PC-3 (cell line): ENCODE measurements around the gene MAG. TPM values are rescaled to one million over a fixed set of nuclear protein-coding genes. Genes with fewer than 3 reads are reported as not detected.

ENCODE experiments used
- ATAC-seq: fragments of 200-7000 bp; cut with Tn5 transposase; 2 replicates; pipeline ENCODE4 v1.9.1; 2020; ENCODE audit warnings: mild to moderate bottlenecking, moderate library complexity
- BruUV-seq: library from RNA; stranded (reverse); fragments of 400-500 nt; replicated peaks from 2 replicates; lab custom pipeline; 2021; lab: Mats Ljungman, UMichigan
- CTCF ChIA-PET: fragments of 300-600 bp; sonication (Branson Sonifier 250); formaldehyde crosslinking; loops from one replicate; lab custom pipeline; 2022; ENCODE audit warnings: antibody characterized with exemption; lab: Charles Lee
- POLR2A ChIA-PET: fragments of 300-600 bp; sonication (Branson Sonifier 250); formaldehyde crosslinking; loops from one replicate; lab custom pipeline; 2022; ENCODE audit warnings: antibody characterized with exemption; ENCODE audit not compliant: unreplicated experiment; lab: Charles Lee
- DNase-seq: peaks from one replicate; pipeline ENCODE4 v3.0.0-alpha.2; 2015
- H2AFZ ChIP-seq: fragments of 300-600 bp; sonication (generic); 2 replicates; pipeline ENCODE4 v1.6.0; 2016; ENCODE audit warnings: antibody characterized with exemption, low read length
- H3F3A ChIP-seq: fragments of 300-600 bp; sonication (generic); one replicate; pipeline ENCODE4 v1.6.0; 2017; ENCODE audit warnings: antibody characterized with exemption, low read length, control low read depth, mild to moderate bottlenecking; ENCODE audit not compliant: unreplicated experiment
- H3K27ac ChIP-seq: fragments of 300-600 bp; sonication (generic); 2 replicates; pipeline ENCODE4 v1.5.1; 2016; ENCODE audit warnings: mild to moderate bottlenecking, low read length
- H3K27me3 ChIP-seq: fragments of 300-600 bp; sonication (generic); 2 replicates; pipeline ENCODE4 v1.6.1; 2016; ENCODE audit warnings: low read length, mixed read lengths
- H3K36me3 ChIP-seq: fragments of 300-600 bp; sonication (generic); 2 replicates; pipeline ENCODE4 v1.6.1; 2016; ENCODE audit warnings: low read depth, mixed run types, low read length, mixed read lengths
- H3K4me1 ChIP-seq: fragments of 300-600 bp; sonication (generic); 2 replicates; pipeline ENCODE4 v1.5.1; 2016; ENCODE audit warnings: low read length; ENCODE audit not compliant: insufficient read depth
- H3K4me2 ChIP-seq: fragments of 300-600 bp; sonication (generic); 2 replicates; pipeline ENCODE4 v1.6.0; 2016; ENCODE audit warnings: low read length
- H3K4me3 ChIP-seq: fragments of 300-600 bp; sonication (generic); 2 replicates; pipeline ENCODE4 v1.5.1; 2016; ENCODE audit warnings: mild to moderate bottlenecking, low read length, mixed read lengths
- H3K79me2 ChIP-seq: fragments of 300-600 bp; sonication (generic); 2 replicates; pipeline ENCODE4 v1.6.1; 2017; ENCODE audit warnings: low read length, mixed read lengths
- H3K9ac ChIP-seq: fragments of 300-600 bp; sonication (generic); 2 replicates; pipeline ENCODE4 v1.6.0; 2016; ENCODE audit warnings: mild to moderate bottlenecking, low read length
- H3K9me2 ChIP-seq: fragments of 300-600 bp; sonication (generic); replicated peaks from 2 replicates; pipeline ENCODE4 v1.6.1; 2016; ENCODE audit warnings: mixed run types, low read length, mixed read lengths
- H3K9me3 ChIP-seq: fragments of 300-600 bp; sonication (generic); 2 replicates; pipeline ENCODE4 v1.6.1; 2016; ENCODE audit warnings: low read length, mixed read lengths
- H4K20me1 ChIP-seq: fragments of 300-600 bp; sonication (generic); 2 replicates; pipeline ENCODE4 v1.6.1; 2016; ENCODE audit warnings: low read length, mixed read lengths
- CTCF ChIP-seq: fragments of 300-600 bp; sonication (generic); conservative IDR thresholded peaks from 2 replicates; pipeline ENCODE4 v1.5.1; 2017; ENCODE audit warnings: antibody characterized with exemption, low read depth, mild to moderate bottlenecking, low read length
- EZH2 ChIP-seq: fragments of 300-600 bp; sonication (generic); IDR thresholded peaks from one replicate; pipeline ENCODE4 v1.6.1; 2017; ENCODE audit warnings: antibody characterized with exemption, mild to moderate bottlenecking, low read length; ENCODE audit not compliant: unreplicated experiment
- EZH2phosphoT487 ChIP-seq: fragments of 300-600 bp; sonication (generic); IDR thresholded peaks from 2 replicates; pipeline ENCODE4 v1.6.1; 2018; ENCODE audit warnings: mild to moderate bottlenecking, antibody characterized with exemption, low read length, borderline replicate concordance
- intact Hi-C: fragments of 100-400 bp; cut with micrococcal nuclease; formaldehyde crosslinking; loops from 2 replicates; pipeline ENCODE4 v1.9.0; 2023
- total RNA-seq: library from RNA; depleted of rRNA; stranded (reverse); fragments of >200 nt; gene quantifications from 2 replicates; pipeline ENCODE4 v1.2.3, GENCODE V29; 2014

Gene MAG
- total RNA-seq, 1 experiment from 2014 or later: not detected

DNA sequence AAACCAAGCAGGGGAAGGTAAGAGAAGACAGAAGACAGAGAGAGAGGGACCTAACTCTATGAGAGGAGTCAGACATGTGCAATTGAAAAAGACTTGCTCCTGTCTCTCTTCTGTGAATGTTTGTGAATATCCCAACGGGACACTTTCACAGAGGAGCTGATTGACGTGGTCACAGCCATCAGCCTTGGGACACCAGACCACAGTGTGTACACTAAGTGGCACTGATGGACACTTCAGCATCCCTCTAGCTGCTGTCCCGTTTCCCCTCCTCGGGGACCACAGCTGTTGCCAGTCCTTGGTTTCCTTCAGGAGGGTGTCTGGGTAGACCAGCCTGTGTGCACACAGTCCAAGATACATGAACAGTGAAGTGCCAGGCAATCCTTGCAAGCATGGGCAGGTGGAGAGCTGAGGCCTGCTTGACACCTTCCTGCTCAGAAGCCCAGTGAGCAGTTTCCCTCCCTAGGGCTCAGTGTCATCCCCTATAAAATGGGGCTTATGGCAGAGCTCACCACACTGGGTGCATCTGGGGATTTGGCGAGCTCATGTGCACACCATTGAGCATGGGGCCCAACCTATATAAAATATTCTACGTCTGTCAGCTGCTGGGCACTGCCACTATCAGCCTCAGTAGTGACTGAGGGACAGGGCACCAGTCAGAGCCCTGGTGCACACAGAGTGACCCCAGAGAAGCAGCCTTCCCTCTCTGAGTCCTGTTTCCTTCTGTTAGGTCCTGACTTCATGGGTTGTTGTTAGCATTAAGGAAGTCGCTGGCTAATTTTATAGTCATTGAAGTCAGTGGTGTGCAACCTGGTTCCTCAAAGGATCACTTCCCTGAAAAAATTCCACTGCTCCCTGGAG, 27.5 kb upstream of the MAG start:
- H3K27me3 ChIP-seq: no peaks in the 10 kb centered on the region
- H2AFZ ChIP-seq: no peak overlapping the region
- TF ChIP-seq EZH2 (no peak), CTCF (no peak), EZH2phosphoT487 (no peak)
- ChIA-PET CTCF (no interaction called here), POLR2A (no interaction called here)
- no peaks in the 10 kb centered on the region for H4K20me1 ChIP-seq
- peaks cover 13% of the 10 kb centered on the region; the same call in 1 of the 2 replicates for H3K4me1 ChIP-seq
- H3K9ac ChIP-seq: no peak overlapping the region
- BruUV-seq: no TSS peak
- H3K27ac ChIP-seq: no peak overlapping the region
- no peaks in the 10 kb centered on the region for H3K9me2 ChIP-seq
- no peaks in the 10 kb centered on the region for H3F3A ChIP-seq
- no peak overlapping the region for H3K4me2 ChIP-seq
- ATAC-seq: no peak
- no peaks in the 10 kb centered on the region; the same call in 1 of the 2 replicates for H3K36me3 ChIP-seq
- H3K9me3 ChIP-seq: no peaks in the 10 kb centered on the region
- H3K79me2 ChIP-seq: peaks cover 9% of the 10 kb centered on the region; the same call in 1 of the 2 replicates
- intact Hi-C loops: loop anchor here (5.0 kb wide), 1 partner anchor 243 kb away; no protein-coding TSS in a partner anchor
- DNase-seq: no peak
- H3K4me3 ChIP-seq: no peak overlapping the region

- DNase-seq: peak; percentile 22
- H3K9ac ChIP-seq: no peak overlapping the region
- peaks cover 18% of the 10 kb centered on the region for H3K4me1 ChIP-seq
- TF ChIP-seq EZH2 (no peak), EZH2phosphoT487 (no peak), CTCF (no peak)
- intact Hi-C loops: loop anchor here (5.0 kb wide), 1 partner anchor 242 kb away; no protein-coding TSS in a partner anchor
- no peaks in the 10 kb centered on the region; the same call in 1 of the 2 replicates for H3K36me3 ChIP-seq
- CTCF ChIA-PET: no interaction called here
- no peaks in the 10 kb centered on the region for H4K20me1 ChIP-seq
- no TSS peak for BruUV-seq
- H2AFZ ChIP-seq: no peak overlapping the region
- H3K9me3 ChIP-seq: no peaks in the 10 kb centered on the region
- H3K27me3 ChIP-seq: no peaks in the 10 kb centered on the region
- no peaks in the 10 kb centered on the region for H3K9me2 ChIP-seq
- no peak for ATAC-seq
- H3K4me2 ChIP-seq: no peak overlapping the region
- H3K27ac ChIP-seq: no peak overlapping the region
- H3F3A ChIP-seq: no peaks in the 10 kb centered on the region
- H3K4me3 ChIP-seq: no peak overlapping the region
- H3K79me2 ChIP-seq: peaks cover 16% of the 10 kb centered on the region; the same call in 1 of the 2 replicates
- POLR2A ChIA-PET: no interaction called here
These were observed 26.6 kb upstream of the MAG start for GRCh38 chr19:35265126-35265899.
